OCI-LY3 (cell line): Measurements from ENCODE around the gene PRUNE2.

Experiments used
- H2AFZ ChIP-seq: fragments of 200-600, 300-600 bp; shearing (Covaris generic); 2 replicates; pipeline ENCODE4 v1.6.0; 2014; ENCODE audit warnings: antibody characterized with exemption, low read depth, low read length
- H3K27ac ChIP-seq: fragments of 200-600, 300-600 bp; sonication (generic); 2 replicates; pipeline ENCODE4 v1.5.1; 2014; ENCODE audit warnings: mild to moderate bottlenecking, low read length, moderate library complexity, mixed read lengths
- H3K27me3 ChIP-seq: fragments of 200-600, 300-600 bp; sonication (generic); 2 replicates; pipeline ENCODE4 v1.6.1; 2014; ENCODE audit warnings: low read depth, low read length, mixed read lengths
- H3K36me3 ChIP-seq: fragments of 200-600, 300-600 bp; sonication (generic); replicated peaks from 2 replicates; pipeline ENCODE3; 2014; ENCODE audit warnings: low read depth, low read length, mixed read lengths
- H3K4me1 ChIP-seq: fragments of 300-600, 200-600 bp; sonication (generic); 2 replicates; pipeline ENCODE4 v1.6.1; 2014; ENCODE audit warnings: low read length, mixed read lengths
- H3K4me2 ChIP-seq: fragments of 200-600, 300-600 bp; sonication (generic); 2 replicates; pipeline ENCODE4 v1.6.1; 2014; ENCODE audit warnings: low read length, mixed read lengths
- H3K4me3 ChIP-seq: fragments of 300-600, 200-600 bp; sonication (generic); 2 replicates; pipeline ENCODE4 v1.5.1; 2014; ENCODE audit warnings: antibody characterized with exemption, mild to moderate bottlenecking, low read length, moderate library complexity
- H3K79me2 ChIP-seq: fragments of 300-600, 200-600 bp; shearing (Covaris generic); 2 replicates; pipeline ENCODE4 v1.6.1; 2014; ENCODE audit warnings: mild to moderate bottlenecking, low read length, mixed read lengths
- H3K9ac ChIP-seq: fragments of 300-600, 200-600 bp; shearing (Covaris generic); 2 replicates; pipeline ENCODE4 v1.6.0; 2014; ENCODE audit warnings: mild to moderate bottlenecking, low read length, moderate library complexity
- H3K9me3 ChIP-seq: fragments of 200-600, 300-600 bp; shearing (Covaris generic); 2 replicates; pipeline ENCODE4 v1.6.1; 2014; ENCODE audit warnings: low read length, mixed read lengths; ENCODE audit not compliant: insufficient read depth
- H4K20me1 ChIP-seq: fragments of 200-600, 300-600 bp; sonication (generic); 2 replicates; pipeline ENCODE4 v1.6.1; 2016; ENCODE audit warnings: low read length, mixed read lengths; ENCODE audit not compliant: insufficient read depth
- CTCF ChIP-seq: fragments of 200-600, 300-600 bp; sonication (generic); IDR thresholded peaks from 2 replicates; pipeline ENCODE4 v1.5.1; 2014; ENCODE audit warnings: antibody characterized with exemption, low read length, low read depth
- EZH2phosphoT487 ChIP-seq: fragments of 200-600 bp; shearing (Covaris generic); IDR thresholded peaks from 2 replicates; pipeline ENCODE4 v1.6.1; 2018; ENCODE audit warnings: antibody characterized with exemption, mixed run types, low read depth

The PRUNE2 gene

GRCh38 chr9:76690246-76690972, 215.5 kb downstream of the PRUNE2 start:
- peaks cover 11% of the 10 kb centered on the region for H3K4me1 ChIP-seq
- no peak overlapping the region for H3K4me2 ChIP-seq
- no peaks in the 10 kb centered on the region for H4K20me1 ChIP-seq
- H3K27ac ChIP-seq, result no peak overlapping the region
- no peak overlapping the region for H3K9ac ChIP-seq
- no peak overlapping the region for H3K4me3 ChIP-seq
- no peaks in the 10 kb centered on the region for H3K79me2 ChIP-seq
- no peak overlapping the region for H2AFZ ChIP-seq
- no peak for TF ChIP-seq CTCF
- TF ChIP-seq EZH2phosphoT487, result no peak
- no peaks in the 10 kb centered on the region for H3K36me3 ChIP-seq
- H3K9me3 ChIP-seq, result no peaks in the 10 kb centered on the region
- peaks cover 56% of the 10 kb centered on the region for H3K27me3 ChIP-seq

GRCh38 chr9:76688471-76689238, 217.3 kb downstream of the PRUNE2 start:
- Histone ChIP-seq H3K4me2 (no peak overlapping the region), H3K79me2 (no peaks in the 10 kb centered on the region), H3K27ac (no peak overlapping the region), H3K9ac (no peak overlapping the region), H3K27me3 (peaks cover 53% of the 10 kb centered on the region), H3K4me3 (no peak overlapping the region), H3K9me3 (no peaks in the 10 kb centered on the region), H3K4me1 (peaks cover 11% of the 10 kb centered on the region), H2AFZ (no peak overlapping the region), H4K20me1 (no peaks in the 10 kb centered on the region), H3K36me3 (no peaks in the 10 kb centered on the region)
- TF ChIP-seq EZH2phosphoT487 (no peak), CTCF (no peak)

GRCh38 chr9:76687861-76688391, 218.0 kb downstream of the PRUNE2 start:
- Histone ChIP-seq H4K20me1 (no peaks in the 10 kb centered on the region), H3K4me2 (no peak overlapping the region), H3K9me3 (no peaks in the 10 kb centered on the region), H3K27ac (no peak overlapping the region), H3K4me1 (peaks cover 11% of the 10 kb centered on the region), H3K36me3 (no peaks in the 10 kb centered on the region), H2AFZ (no peak overlapping the region), H3K9ac (no peak overlapping the region), H3K27me3 (peaks cover 53% of the 10 kb centered on the region), H3K79me2 (no peaks in the 10 kb centered on the region), H3K4me3 (no peak overlapping the region)
- TF ChIP-seq CTCF, result no peak
- no peak for TF ChIP-seq EZH2phosphoT487

GRCh38 chr9:76686756-76687155, 219.2 kb downstream of the PRUNE2 start:
- no peak overlapping the region for H3K9ac ChIP-seq
- H3K79me2 ChIP-seq, result no peaks in the 10 kb centered on the region
- H3K4me2 ChIP-seq, result no peak overlapping the region
- no peaks in the 10 kb centered on the region for H3K36me3 ChIP-seq
- no peaks in the 10 kb centered on the region for H3K9me3 ChIP-seq
- H2AFZ ChIP-seq, result no peak overlapping the region
- no peak overlapping the region for H3K4me3 ChIP-seq
- no peak overlapping the region for H3K27ac ChIP-seq
- TF ChIP-seq CTCF (no peak), EZH2phosphoT487 (no peak)
- peaks cover 45% of the 10 kb centered on the region for H3K27me3 ChIP-seq
- 0 out of 2 replicates have a peak, but pooled peaks cover 5% of the 10 kb centered on the region for H3K4me1 ChIP-seq
- H4K20me1 ChIP-seq, result no peaks in the 10 kb centered on the region
